Gastrocnemius medialis (tissue), 4 donors: ENCODE data around the gene JMJD1C.

ENCODE experiments used
- POLR2A ChIP-seq, 2 donors: fragments of 450-650 bp; IDR thresholded peaks; one replicate each; pipeline ENCODE4 v1.6.1; 2017; ENCODE audit warnings: antibody characterized with exemption in 2 of 2, mild to moderate bottlenecking in 2 of 2, moderate library complexity in 2 of 2
- TF ChIP-seq, protein P1 (sequence below), 5 experiments: fragments of 450-650 bp in 3 of 5; fragments of 200-600 bp in 2 of 5; sonication (generic) in 2 of 5; IDR thresholded peaks in 4 of 5; conservative IDR thresholded peaks in 1 of 5; 1 replicate in 4 of 5; 2 replicates in 1 of 5; pipeline ENCODE4 v1.5.1; 2016 to 2019; ENCODE audit warnings: antibody characterized with exemption in 5 of 5, mild to moderate bottlenecking in 3 of 5, moderate library complexity in 3 of 5

GRCh38 chr10:63273577-63273976 lies 192.2 kb downstream of the JMJD1C start:
- TF ChIP-seq, protein P1, sequence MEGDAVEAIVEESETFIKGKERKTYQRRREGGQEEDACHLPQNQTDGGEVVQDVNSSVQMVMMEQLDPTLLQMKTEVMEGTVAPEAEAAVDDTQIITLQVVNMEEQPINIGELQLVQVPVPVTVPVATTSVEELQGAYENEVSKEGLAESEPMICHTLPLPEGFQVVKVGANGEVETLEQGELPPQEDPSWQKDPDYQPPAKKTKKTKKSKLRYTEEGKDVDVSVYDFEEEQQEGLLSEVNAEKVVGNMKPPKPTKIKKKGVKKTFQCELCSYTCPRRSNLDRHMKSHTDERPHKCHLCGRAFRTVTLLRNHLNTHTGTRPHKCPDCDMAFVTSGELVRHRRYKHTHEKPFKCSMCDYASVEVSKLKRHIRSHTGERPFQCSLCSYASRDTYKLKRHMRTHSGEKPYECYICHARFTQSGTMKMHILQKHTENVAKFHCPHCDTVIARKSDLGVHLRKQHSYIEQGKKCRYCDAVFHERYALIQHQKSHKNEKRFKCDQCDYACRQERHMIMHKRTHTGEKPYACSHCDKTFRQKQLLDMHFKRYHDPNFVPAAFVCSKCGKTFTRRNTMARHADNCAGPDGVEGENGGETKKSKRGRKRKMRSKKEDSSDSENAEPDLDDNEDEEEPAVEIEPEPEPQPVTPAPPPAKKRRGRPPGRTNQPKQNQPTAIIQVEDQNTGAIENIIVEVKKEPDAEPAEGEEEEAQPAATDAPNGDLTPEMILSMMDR (IDR thresholded peaks at IDR 0.05 in 4 of 5, conservative IDR thresholded peaks at IDR 0.05 in 1 of 5): no peak
- no peak for TF ChIP-seq POLR2A (IDR thresholded peaks at IDR 0.05)
